PC-9 (cell line): Measurements from ENCODE around the gene POU2F3.

ENCODE experiments used
- CTCF ChIP-seq: fragments of 200-600 bp; sonication (generic); conservative IDR thresholded peaks from 2 replicates; pipeline ENCODE4 v1.6.1; 2017; ENCODE audit warnings: mixed run types, antibody characterized with exemption, mild to moderate bottlenecking, moderate library complexity
- EZH2 ChIP-seq: fragments of 200-600 bp; sonication (generic); IDR thresholded peaks from 2 replicates; pipeline ENCODE4 v1.8.0; 2017; ENCODE audit warnings: antibody characterized with exemption, low read depth

GRCh38 chr11:120298461-120298860 is 58.5 kb downstream of the POU2F3 start:
- TF ChIP-seq CTCF, result no peak
- TF ChIP-seq EZH2, result no peak
